DOHH2 (cell line): Measurements from ENCODE around the gene SYT7.

Experiments used
- EZH2phosphoT487 ChIP-seq: fragments of 200-600 bp; sonication (generic); IDR thresholded peaks from 2 replicates; pipeline ENCODE4 v1.6.1; 2017; ENCODE audit warnings: borderline replicate concordance, mild to moderate bottlenecking, antibody characterized with exemption, low read length, moderate library complexity, mixed read lengths
- TF ChIP-seq, protein P1 (sequence below): fragments of 200-600 bp; sonication (generic); IDR thresholded peaks from one replicate; pipeline ENCODE4 v1.5.1; 2014; ENCODE audit warnings: antibody characterized with exemption, mild to moderate bottlenecking, low read depth, low read length; ENCODE audit not compliant: poor library complexity, severe bottlenecking

DNA sequence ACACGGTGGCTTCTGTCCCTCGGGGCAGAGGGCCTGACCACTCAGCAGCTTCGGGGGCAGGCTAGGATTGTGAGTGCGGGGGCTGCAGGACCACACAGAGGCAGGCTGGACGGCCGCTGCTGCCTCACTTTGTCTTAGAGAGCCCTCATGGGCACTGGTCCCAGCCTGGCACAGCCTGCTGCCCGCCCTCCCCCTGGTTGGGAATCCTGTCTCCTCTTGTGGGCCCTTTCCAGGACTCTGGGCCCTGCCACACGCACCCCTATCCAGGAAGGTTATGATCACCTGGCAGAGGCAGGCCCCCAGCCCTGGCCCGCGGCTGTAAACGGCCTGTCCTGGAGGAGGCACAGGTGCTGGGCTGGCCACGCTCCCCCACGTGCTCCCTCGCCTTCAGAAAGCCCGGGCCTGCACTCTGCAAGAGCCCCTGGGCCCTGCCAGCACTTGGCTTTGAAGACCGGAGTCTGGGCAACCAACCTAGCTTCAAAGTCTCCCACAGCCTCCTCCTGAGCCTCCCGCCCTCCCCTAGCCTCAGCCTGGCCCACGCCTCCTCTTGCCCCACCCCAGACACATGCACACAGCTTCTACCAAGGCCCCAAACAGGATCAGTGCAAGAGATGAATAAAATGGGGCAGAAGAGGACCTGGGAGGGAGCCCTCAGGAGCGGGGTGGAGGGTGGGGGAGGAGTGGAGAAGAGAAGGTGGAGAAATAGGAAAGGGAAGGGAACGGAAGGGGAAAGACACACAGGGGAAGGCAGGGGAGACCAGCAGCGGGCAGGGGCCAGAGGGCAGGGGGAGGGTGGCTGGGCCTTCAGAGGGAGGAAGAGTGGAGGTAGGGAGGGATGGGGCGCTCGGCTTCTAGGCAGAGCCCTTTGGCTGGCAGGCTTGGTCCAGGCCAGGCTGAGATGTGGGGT lies 31.0 kb downstream of the SYT7 start:
- TF ChIP-seq, protein P1, sequence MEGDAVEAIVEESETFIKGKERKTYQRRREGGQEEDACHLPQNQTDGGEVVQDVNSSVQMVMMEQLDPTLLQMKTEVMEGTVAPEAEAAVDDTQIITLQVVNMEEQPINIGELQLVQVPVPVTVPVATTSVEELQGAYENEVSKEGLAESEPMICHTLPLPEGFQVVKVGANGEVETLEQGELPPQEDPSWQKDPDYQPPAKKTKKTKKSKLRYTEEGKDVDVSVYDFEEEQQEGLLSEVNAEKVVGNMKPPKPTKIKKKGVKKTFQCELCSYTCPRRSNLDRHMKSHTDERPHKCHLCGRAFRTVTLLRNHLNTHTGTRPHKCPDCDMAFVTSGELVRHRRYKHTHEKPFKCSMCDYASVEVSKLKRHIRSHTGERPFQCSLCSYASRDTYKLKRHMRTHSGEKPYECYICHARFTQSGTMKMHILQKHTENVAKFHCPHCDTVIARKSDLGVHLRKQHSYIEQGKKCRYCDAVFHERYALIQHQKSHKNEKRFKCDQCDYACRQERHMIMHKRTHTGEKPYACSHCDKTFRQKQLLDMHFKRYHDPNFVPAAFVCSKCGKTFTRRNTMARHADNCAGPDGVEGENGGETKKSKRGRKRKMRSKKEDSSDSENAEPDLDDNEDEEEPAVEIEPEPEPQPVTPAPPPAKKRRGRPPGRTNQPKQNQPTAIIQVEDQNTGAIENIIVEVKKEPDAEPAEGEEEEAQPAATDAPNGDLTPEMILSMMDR, result no peak
- TF ChIP-seq EZH2phosphoT487, result no peak
